Measurements from ENCODE around the gene ENO1. TPM values are rescaled to one million over a fixed set of nuclear protein-coding genes. Genes with fewer than 3 reads are reported as not detected.

The ENO1 gene
- total and polyA plus RNA-seq, 10 of the 15 experiments (the other 5 are each of a cell fraction or from before 2014, with no cell fraction given), result 1,850 to 4,219 (median 2,331) TPM

- FAIRE-seq (no peak), ATAC-seq (0 out of 3 replicates have a peak, but pooled peaks have one; percentile 1), DNase-seq (ENCODE audit: low read depth, low spot score) (no peak)
- Histone ChIP-seq H2AFZ (ENCODE audit: control insufficient read depth, low read depth, low read length) (peak overlapping the region; percentile 20; the same call in 1 of the 2 replicates), H3K36me3 (ENCODE audit: control insufficient read depth in 2 of 2, insufficient read depth in 2 of 2, low read length in 1 of 2) (no peaks in the 10 kb centered on the region), H4K20me1 (ENCODE audit: control insufficient read depth, insufficient read depth) (no peaks in the 10 kb centered on the region), H3K79me2 (ENCODE audit: control insufficient read depth, insufficient read depth, low read length) (peaks cover 58% of the 10 kb centered on the region), H3K4me2 (ENCODE audit: control insufficient read depth, insufficient read depth) (peak overlapping the region; percentile 36), H3K4me3 (peak overlapping the region; percentile 91), H3K27me3 (replicated peaks in 1 of 2; ENCODE audit: control insufficient read depth in 2 of 2, insufficient read depth in 2 of 2, low read length in 1 of 2) (no peaks in the 10 kb centered on the region), H3K9ac (ENCODE audit: control insufficient read depth, insufficient read depth, low read length) (peak overlapping the region; percentile 95), H3K27ac (ENCODE audit: control insufficient read depth, insufficient read depth) (peak overlapping the region; percentile 95), H3K9me3 (replicated peaks; ENCODE audit: control insufficient read depth, insufficient read depth, low read length) (no peaks in the 10 kb centered on the region), H3K4me1 (ENCODE audit: control insufficient read depth, insufficient read depth, low read length) (no peaks in the 10 kb centered on the region)
- ChIA-PET SMC1A (ENCODE audit: uncharacterized antibody, unreplicated experiment) (interaction anchor here (0.8 to 3.5 kb wide), 15 partner anchors 12 to 840 kb away, joined by 3 to 22 read pairs (median 4); no protein-coding TSS in a partner anchor), POLR2A (interaction anchor here (3.4 kb wide), 1 partner anchor 54 kb away, joined by 27 read pairs; no protein-coding TSS in a partner anchor), RAD21 (ENCODE audit: unreplicated experiment) (interaction anchor here (0.6 to 2.3 kb wide), 8 partner anchors 24 to 255 kb away, joined by 3 to 22 read pairs (median 5); no protein-coding TSS in a partner anchor), CTCF (interaction anchor here (0.9 to 2.3 kb wide), 8 partner anchors 33 to 799 kb away, joined by 3 to 26 read pairs (median 9); no protein-coding TSS in a partner anchor)
- TF ChIP-seq BACH1 (IDR thresholded peaks at IDR 0.05; ENCODE audit: borderline replicate concordance) (no peak), NFYA (IDR thresholded peaks at IDR 0.05; ENCODE audit: borderline replicate concordance, low read depth, low read length) (no peak), NFYB (IDR thresholded peaks at IDR 0.05; ENCODE audit: insufficient read depth, low read depth, low read length) (no peak), MEF2B (IDR thresholded peaks at IDR 0.05; ENCODE audit: partially characterized antibody, poor library complexity, severe bottlenecking) (no peak), USF2 (IDR thresholded peaks at IDR 0.05; ENCODE audit: borderline replicate concordance, low read depth, low read length) (no peak), ZNF687 (IDR thresholded peaks at IDR 0.05) (no peak), MTA2 (IDR thresholded peaks at IDR 0.05; ENCODE audit: low read depth) (no peak), IRF4 (IDR thresholded peaks at IDR 0.05; ENCODE audit: low read depth, low read length) (no peak)
- in situ Hi-C loops (cut with MboI), result no loop called here
- WGBS (ENCODE audit: insufficient coverage, insufficient replicate concordance, low lambda C conversion rate, missing lambda C conversion rate), result 0% methylated on average over 3 of the region's 3 CpGs
- no TSS peak for BruUV-seq (replicated peaks)
- intact Hi-C loops (cut with micrococcal nuclease; ENCODE audit: unreplicated experiment), result loop anchor here (5.0 kb wide), 1 partner anchor 54 kb away; no protein-coding TSS in a partner anchor
Observed at GRCh38 chr1:8816264-8816663, 62.2 kb downstream of the ENO1 start.

All from GM12878 (cell line).